GM12878 (cell line): ENCODE measurements around the gene RASGEF1B. TPM values are rescaled to one million over a fixed set of nuclear protein-coding genes. Genes with fewer than 3 reads are reported as not detected.

Source experiments
- ATAC-seq: fragments of 200-7000 bp; cut with Tn5 transposase; 3 replicates; pipeline ENCODE4 v1.9.1; 2020; ENCODE audit warnings: mild to moderate bottlenecking, moderate library complexity
- BruUV-seq: library from RNA; stranded (reverse); fragments of 400-500 nt; replicated peaks from 2 replicates; lab custom pipeline; 2021; lab: Mats Ljungman, UMichigan
- CTCF ChIA-PET: fragments of 300-600 bp; sonication (Branson Sonifier 250); formaldehyde crosslinking; extraction: SDS; loops from one replicate; lab custom pipeline; 2021; ENCODE audit warnings: inconsistent platforms; lab: Yijun Ruan, JAX
- POLR2A ChIA-PET: fragments of 350-600 bp; formaldehyde crosslinking; extraction: SDS; loops from one replicate; lab custom pipeline; 2021; ENCODE audit warnings: inconsistent platforms; lab: Charles Lee
- RAD21 ChIA-PET: fragments of 300-600 bp; sonication (Branson Sonifier 250); formaldehyde crosslinking; loops from one replicate; lab custom pipeline; 2023; ENCODE audit warnings: antibody characterized with exemption; ENCODE audit not compliant: unreplicated experiment; lab: Charles Lee
- SMC1A ChIA-PET: fragments of 300-600 bp; sonication (Branson Sonifier 250); formaldehyde crosslinking; loops from one replicate; lab custom pipeline; 2023; ENCODE audit not compliant: unreplicated experiment, uncharacterized antibody; lab: Charles Lee
- DNase-seq: peaks from one replicate; pipeline ENCODE4 v3.0.0-alpha.2; 2011; ENCODE audit warnings: low read depth, low spot score
- FAIRE-seq: peaks from 3 replicates; lab custom pipeline; 2011; peaks lifted over from hg19 to GRCh38; lab: Jason Lieb, UNC
- H2AFZ ChIP-seq: 2 replicates; pipeline ENCODE4 v1.6.0; 2011; ENCODE audit warnings: low read depth, low read length, control low read depth; ENCODE audit not compliant: control insufficient read depth
- H3K27ac ChIP-seq: 2 replicates; pipeline ENCODE4 v1.5.1; 2011; ENCODE audit warnings: control low read depth; ENCODE audit not compliant: control insufficient read depth, insufficient read depth
- H3K27me3 ChIP-seq, 2 experiments: replicated peaks in 1 of 2; 2 replicates each; pipeline versions ENCODE4 v1.6.0 to v1.6.1; 2011; ENCODE audit warnings: low read length in 1 of 2; ENCODE audit not compliant: control insufficient read depth in 2 of 2, insufficient read depth in 2 of 2
- H3K36me3 ChIP-seq, 2 experiments: 2 replicates each; pipeline ENCODE4 v1.5.1; 2011; ENCODE audit warnings: low read length in 1 of 2; ENCODE audit not compliant: control insufficient read depth in 2 of 2, insufficient read depth in 2 of 2
- H3K4me1 ChIP-seq: 2 replicates; pipeline ENCODE4 v1.6.1; 2011; ENCODE audit warnings: mild to moderate bottlenecking, low read length, moderate library complexity, mixed read lengths; ENCODE audit not compliant: control insufficient read depth, insufficient read depth
- H3K4me2 ChIP-seq: 2 replicates; pipeline ENCODE4 v1.6.0; 2011; ENCODE audit warnings: control low read depth; ENCODE audit not compliant: control insufficient read depth, insufficient read depth
- H3K4me3 ChIP-seq: fragments of 200-600 bp; sonication (generic); 2 replicates; pipeline ENCODE4 v1.5.1; 2016
- H3K79me2 ChIP-seq: 2 replicates; pipeline ENCODE4 v1.6.0; 2011; ENCODE audit warnings: low read length; ENCODE audit not compliant: control insufficient read depth, insufficient read depth
- H3K9ac ChIP-seq: 2 replicates; pipeline ENCODE4 v1.8.0; 2011; ENCODE audit warnings: low read length, control low read depth, mixed read lengths; ENCODE audit not compliant: control insufficient read depth, insufficient read depth
- H3K9me3 ChIP-seq: replicated peaks from 3 replicates; pipeline ENCODE4 v1.5.1; 2011; ENCODE audit warnings: mild to moderate bottlenecking, low read length; ENCODE audit not compliant: control insufficient read depth, insufficient read depth
- H4K20me1 ChIP-seq: 2 replicates; pipeline ENCODE4 v1.6.0; 2011; ENCODE audit not compliant: control insufficient read depth, insufficient read depth
- ATF3 ChIP-seq: IDR thresholded peaks from 2 replicates; pipeline ENCODE4 v1.6.1; 2011; ENCODE audit warnings: low read depth, mild to moderate bottlenecking, low read length, moderate library complexity, borderline replicate concordance; ENCODE audit errors: extremely low read depth
- BCL3 ChIP-seq: IDR thresholded peaks from 2 replicates; pipeline ENCODE4 v1.6.1; 2011; ENCODE audit warnings: borderline replicate concordance, low read depth, mild to moderate bottlenecking, moderate library complexity, low read length; ENCODE audit not compliant: insufficient read depth, poor library complexity, severe bottlenecking
- BCLAF1 ChIP-seq: fragments of 450-650 bp; IDR thresholded peaks from 2 replicates; pipeline ENCODE4 v1.6.1; 2017; ENCODE audit warnings: antibody characterized with exemption, mild to moderate bottlenecking, moderate library complexity
- ESRRA ChIP-seq: IDR thresholded peaks from 2 replicates; pipeline ENCODE4 v1.6.1; 2012; ENCODE audit warnings: mild to moderate bottlenecking, low read length, improper control_type of control experiment
- WGBS: methylation state at CpG from one replicate; pipeline ENCODE4 v1.1.6; 2016; ENCODE audit warnings: low lambda C conversion rate; ENCODE audit not compliant: insufficient replicate concordance, insufficient coverage; ENCODE audit errors: missing lambda C conversion rate; 5-methylcytosine and 5-hydroxymethylcytosine counted together
- in situ Hi-C: fragments of 300-500 bp; cut with MboI; formaldehyde crosslinking; loops from 9 replicates; pipeline ENCODE4 v1.14.3; 2018; ENCODE audit warnings: mixed read lengths
- intact Hi-C: fragments of 100-400 bp; cut with micrococcal nuclease; formaldehyde crosslinking; loops from one replicate; pipeline ENCODE4 v1.14.2; 2022; ENCODE audit not compliant: unreplicated experiment
- polyA plus RNA-seq, 11 experiments: library from polyadenylated mRNA; depleted of rRNA in 4 of 11; unstranded in 6 of 11; stranded (reverse) in 5 of 11; fragments of >200 nt; fragmentation: Nextera tagmentation in 4 of 11; fragmentation: Illumina TruSeq in 1 of 11; extraction: Ambion mirVana in 4 of 11; extraction: Trizol in 1 of 11; gene quantifications; 1 replicate in 1 of 11; 2 replicates in 10 of 11; pipeline versions ENCODE4 v1.2.1 to v1.2.3, GENCODE V29; 2011 to 2016; ENCODE audit warnings: inconsistent platforms in 2 of 11, missing spikeins in 2 of 11, low read depth in 1 of 11
- total RNA-seq, 4 experiments: library from RNA; depleted of rRNA in 3 of 4; stranded (reverse); fragments of >200 nt in 3 of 4; fragmentation: Illumina TruSeq in 1 of 4; extraction: Trizol in 1 of 4; gene quantifications; 2 replicates each; pipeline versions ENCODE4 v1.2.1 to v1.2.3, GENCODE V29; 2013 to 2021

Gene RASGEF1B
- total and polyA plus RNA-seq, 10 of the 15 experiments (the other 5 are each of a cell fraction or from before 2014, with no cell fraction given): 0.03 to 0.24 (median 0.10) TPM; not detected in 2

GRCh38 chr4:81399306-81400086, 72.2 kb downstream of the RASGEF1B start:
- TF ChIP-seq ESRRA (no peak), BCL3 (no peak), ATF3 (no peak), BCLAF1 (no peak)
- TF ChIP-seq, all 136 proteins: peak for 0
- in situ Hi-C loops (no loop called here), intact Hi-C loops (no loop called here)
- WGBS: 31% methylated on average over 7 of the region's 7 CpGs
- ATAC-seq (no peak), FAIRE-seq (no peak), DNase-seq (no peak)
- H3K27ac ChIP-seq: no peak overlapping the region
- no peak overlapping the region for H3K4me3 ChIP-seq
- SMC1A ChIA-PET: interaction anchor here (1.0 kb wide), 1 partner anchor 445 kb away, joined by 4 read pairs; no protein-coding TSS in a partner anchor
- no peaks in the 10 kb centered on the region for H3K36me3 ChIP-seq
- H2AFZ ChIP-seq: no peak overlapping the region
- no peaks in the 10 kb centered on the region for H3K9me3 ChIP-seq
- no TSS peak for BruUV-seq
- no peaks in the 10 kb centered on the region for H3K27me3 ChIP-seq
- H3K9ac ChIP-seq: no peak overlapping the region
- no peak overlapping the region for H3K4me2 ChIP-seq
- RAD21 ChIA-PET: no interaction called here
- H3K79me2 ChIP-seq: no peaks in the 10 kb centered on the region
- CTCF ChIA-PET: interaction anchor here (1.0 to 1.3 kb wide), 2 partner anchors 9 to 66 kb away, joined by 3 read pairs; no protein-coding TSS in a partner anchor
- H4K20me1 ChIP-seq: no peaks in the 10 kb centered on the region
- H3K4me1 ChIP-seq: no peaks in the 10 kb centered on the region
- POLR2A ChIA-PET: interaction anchor here (0.5 kb wide), 1 partner anchor 793 kb away, joined by 3 read pairs; no protein-coding TSS in a partner anchor
